SK-N-SH (cell line): Measurements from ENCODE around the gene PRKCH.

Experiments used
- CTCF ChIP-seq: fragments of 200-600 bp; sonication (generic); IDR thresholded peaks from 2 replicates; pipeline ENCODE4 v1.6.1; 2017; ENCODE audit warnings: antibody characterized with exemption, mild to moderate bottlenecking, moderate library complexity
- EP300 ChIP-seq, 2 experiments: IDR thresholded peaks; 2 replicates each; pipeline versions ENCODE4 v1.4.0 to v1.6.1; 2012; ENCODE audit warnings: borderline replicate concordance in 1 of 2, low read depth in 1 of 2, low read length in 1 of 2
- EZH2phosphoT487 ChIP-seq: fragments of 200-600 bp; sonication (generic); IDR thresholded peaks from 2 replicates; pipeline ENCODE4 v1.6.1; 2017; ENCODE audit warnings: low read depth, mixed run types, mild to moderate bottlenecking, antibody characterized with exemption, moderate library complexity, borderline replicate concordance
- GABPA ChIP-seq: IDR thresholded peaks from 2 replicates; pipeline ENCODE4 v1.4.0; 2012; ENCODE audit warnings: low read depth, mild to moderate bottlenecking
- JUND ChIP-seq: IDR thresholded peaks from 2 replicates; pipeline ENCODE4 v1.4.0; 2012
- MAX ChIP-seq: IDR thresholded peaks from 2 replicates; pipeline ENCODE4 v1.4.0; 2012; ENCODE audit warnings: low read depth
- POLR2AphosphoS5 ChIP-seq: IDR thresholded peaks from 2 replicates; pipeline ENCODE4 v1.6.1; 2012; ENCODE audit warnings: low read depth, low read length
- RAD21 ChIP-seq: IDR thresholded peaks from 2 replicates; pipeline ENCODE4 v1.6.1; 2012; ENCODE audit warnings: mild to moderate bottlenecking, low read length
- REST ChIP-seq: IDR thresholded peaks from 2 replicates; pipeline ENCODE4 v1.6.1; 2012; ENCODE audit warnings: mild to moderate bottlenecking, low read depth, low read length, moderate library complexity
- RFX5 ChIP-seq: IDR thresholded peaks from 2 replicates; pipeline ENCODE4 v1.6.1; 2012; ENCODE audit warnings: mild to moderate bottlenecking, improper control_type of control experiment, low read length
- SMC3 ChIP-seq: IDR thresholded peaks from 2 replicates; pipeline ENCODE4 v1.6.1; 2012; ENCODE audit warnings: low read depth, low read length, improper control_type of control experiment
- TAF1 ChIP-seq: IDR thresholded peaks from 2 replicates; pipeline ENCODE4 v1.6.1; 2012; ENCODE audit warnings: low read depth, mild to moderate bottlenecking, low read length, moderate library complexity, borderline replicate concordance
- USF1 ChIP-seq: IDR thresholded peaks from 2 replicates; pipeline ENCODE4 v1.4.0; 2012; ENCODE audit warnings: low read depth, borderline replicate concordance
- USF2 ChIP-seq: fragments of 150-350 bp; IDR thresholded peaks from 2 replicates; pipeline ENCODE4 v1.6.1; 2017; ENCODE audit warnings: antibody characterized with exemption, low read length, low read depth, borderline replicate concordance

GRCh38 chr14:61584331-61584741 is 263.0 kb downstream of the PRKCH start:
- TF ChIP-seq TAF1 (no peak), RAD21 (no peak), CTCF (no peak), EP300 (IDR thresholded peaks at IDR 0.05; ENCODE audit: borderline replicate concordance in 1 of 2, low read depth in 1 of 2, low read length in 1 of 2) (no peak), USF1 (no peak), POLR2AphosphoS5 (no peak), JUND (peak; percentile 5; the same call in 1 of the 2 replicates), REST (no peak), EZH2phosphoT487 (no peak), RFX5 (no peak), GABPA (no peak), MAX (no peak), SMC3 (no peak), USF2 (no peak)
